Right atrium auricular region (tissue), 2 donors: ENCODE data around the gene MRGPRD. TPM values are rescaled to one million over a fixed set of nuclear protein-coding genes. Genes with fewer than 3 reads are reported as not detected.

Experiments used
- DNase-seq: peaks from one replicate; pipeline ENCODE4 v3.0.0-alpha.2; 2019; ENCODE audit warnings: low spot score
- H3K27ac ChIP-seq, 2 donors: fragments of 200-600 bp; sonication (generic); 1 replicate in 1 of 2; 2 replicates in 1 of 2; pipeline ENCODE4 v1.5.1; 2016 to 2019
- H3K27me3 ChIP-seq, 2 donors: fragments of 200-600 bp; sonication (generic); one replicate each; pipeline versions ENCODE4 v1.5.1 to v1.6.0; 2017 to 2019
- H3K36me3 ChIP-seq: fragments of 200-600 bp; sonication (generic); one replicate; pipeline ENCODE4 v1.5.1; 2016
- H3K4me1 ChIP-seq, 2 donors: fragments of 200-600 bp; sonication (generic); one replicate each; pipeline versions ENCODE4 v1.5.1 to v1.6.0; 2017 to 2019
- H3K4me3 ChIP-seq, 2 donors: fragments of 200-600 bp; sonication (generic); 1 replicate in 1 of 2; 2 replicates in 1 of 2; pipeline ENCODE4 v1.5.1; 2017 to 2019; ENCODE audit warnings: mild to moderate bottlenecking in 1 of 2, moderate library complexity in 1 of 2
- H3K9me3 ChIP-seq, 2 donors: fragments of 200-600 bp; sonication (generic); one replicate each; pipeline ENCODE4 v1.5.1; 2019
- CTCF ChIP-seq, 2 donors: fragments of 200-600 bp; sonication (generic); IDR thresholded peaks; one replicate each; pipeline ENCODE4 v1.5.1; 2019; ENCODE audit warnings: antibody characterized with exemption in 2 of 2
- total RNA-seq, 2 donors: library from RNA; depleted of rRNA; stranded (reverse); fragments of >200 nt; gene quantifications; one replicate each; pipeline ENCODE4 v1.1.0, GENCODE V29; 2016

MRGPRD gene
- total RNA-seq, 2 donors from 2014 or later = not detected

GRCh38 chr11:68993546-68993945 is 12.8 kb upstream of the MRGPRD start:
- Histone ChIP-seq H3K4me3 (no peak overlapping the region), H3K9me3 (no peaks in the 10 kb centered on the region), H3K4me1 (peaks cover 0 to 11% of the 10 kb centered on the region in 2 donors), H3K36me3 (no peaks in the 10 kb centered on the region), H3K27me3 (no peaks in the 10 kb centered on the region), H3K27ac (no peak overlapping the region)
- no peak for TF ChIP-seq CTCF (IDR thresholded peaks at IDR 0.05)
- DNase-seq = no peak

DNA sequence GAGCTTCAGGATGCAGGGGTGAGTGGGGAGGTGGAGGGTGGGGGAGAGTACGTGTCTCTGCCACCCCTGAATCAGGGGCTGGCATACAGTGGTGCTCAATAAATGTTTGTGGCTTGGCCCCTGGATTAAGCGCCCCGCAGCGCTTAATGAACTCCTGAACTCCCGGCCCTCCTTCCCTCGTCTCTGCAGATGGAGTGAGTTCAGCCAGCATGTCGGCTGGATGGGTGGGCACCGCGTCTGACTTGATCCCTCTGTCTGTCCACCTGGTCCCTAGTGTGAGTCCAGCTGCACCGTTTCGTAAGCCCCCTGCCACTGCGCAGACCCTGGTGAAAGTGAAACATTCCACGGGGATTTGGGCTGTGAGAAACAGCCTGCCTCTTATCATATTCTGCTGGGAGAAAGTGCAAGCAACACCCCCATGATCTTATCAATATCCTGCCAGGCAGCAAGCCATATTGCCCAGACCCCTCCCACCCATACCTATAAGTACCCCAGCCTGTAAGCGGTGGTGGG is 12.0 kb upstream of the MRGPRD start:
- Histone ChIP-seq H3K4me1 (peaks cover 0 to 3% of the 10 kb centered on the region in 2 donors), H3K36me3 (no peaks in the 10 kb centered on the region), H3K27ac (no peak overlapping the region), H3K27me3 (no peaks in the 10 kb centered on the region), H3K9me3 (no peaks in the 10 kb centered on the region), H3K4me3 (no peak overlapping the region)
- TF ChIP-seq CTCF (IDR thresholded peaks at IDR 0.05) = no peak
- no peak for DNase-seq

GRCh38 chr11:68990995-68991780 is 10.4 kb upstream of the MRGPRD start:
- no peak for TF ChIP-seq CTCF (IDR thresholded peaks at IDR 0.05)
- Histone ChIP-seq H3K27me3 (no peaks in the 10 kb centered on the region), H3K4me1 (no peaks in the 10 kb centered on the region), H3K4me3 (no peak overlapping the region), H3K9me3 (peaks cover 0 to 9% of the 10 kb centered on the region in 2 donors), H3K36me3 (no peaks in the 10 kb centered on the region), H3K27ac (no peak overlapping the region)
- DNase-seq = no peak

DNA sequence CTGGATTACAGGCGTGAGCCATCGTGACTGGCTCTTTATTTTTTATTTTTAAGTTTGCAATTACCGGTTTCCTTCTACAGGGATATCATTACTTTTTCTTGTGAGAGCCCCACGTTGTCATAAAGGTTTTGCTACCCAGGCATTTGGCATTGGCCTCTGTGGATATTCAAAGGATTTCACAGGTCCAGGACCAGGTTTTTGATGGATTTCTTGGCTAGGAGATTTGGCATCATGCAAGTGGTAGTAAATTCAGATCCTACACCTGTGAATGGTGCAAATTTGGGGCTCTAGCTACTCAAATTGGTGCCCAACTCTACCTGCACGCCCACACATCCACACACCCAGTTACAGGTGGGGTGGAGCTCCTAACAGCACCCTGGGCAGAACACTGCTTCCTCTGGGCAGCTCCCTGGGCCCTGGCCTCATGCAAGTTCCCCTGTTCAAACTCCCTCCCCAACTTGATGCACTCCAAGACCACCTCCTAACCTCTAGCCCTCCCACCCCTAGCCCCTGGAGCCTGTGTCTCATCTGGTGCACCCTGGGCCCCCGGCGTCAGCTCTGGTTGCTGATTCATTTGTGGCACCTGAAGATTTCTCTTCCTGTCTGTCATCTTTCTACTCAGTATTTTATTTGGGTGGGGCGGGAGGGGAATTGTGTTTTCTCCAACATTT is 9.3 kb upstream of the MRGPRD start:
- DNase-seq = no peak
- H3K4me3 ChIP-seq = no peak overlapping the region
- H3K36me3 ChIP-seq = no peaks in the 10 kb centered on the region
- no peaks in the 10 kb centered on the region for H3K27me3 ChIP-seq
- peaks cover 0 to 11% of the 10 kb centered on the region in 2 donors for H3K9me3 ChIP-seq
- H3K4me1 ChIP-seq = no peaks in the 10 kb centered on the region
- no peak for TF ChIP-seq CTCF (IDR thresholded peaks at IDR 0.05)
- no peak overlapping the region for H3K27ac ChIP-seq

- H3K4me1 ChIP-seq = no peaks in the 10 kb centered on the region
- no peak for TF ChIP-seq CTCF (IDR thresholded peaks at IDR 0.05)
- H3K36me3 ChIP-seq = no peaks in the 10 kb centered on the region
- no peak overlapping the region for H3K4me3 ChIP-seq
- peaks cover 0 to 11% of the 10 kb centered on the region in 2 donors for H3K9me3 ChIP-seq
- no peaks in the 10 kb centered on the region for H3K27me3 ChIP-seq
- DNase-seq = no peak
- H3K27ac ChIP-seq = no peak overlapping the region
Measured at GRCh38 chr11:68988491-68988890, 7.7 kb upstream of the MRGPRD start.
